ENCODE data around the gene CROCC2. TPM values are rescaled to one million over a fixed set of nuclear protein-coding genes. Genes with fewer than 3 reads are reported as not detected.

Gene CROCC2
- total RNA-seq, result 1 to 10 TPM in 2 of 4 donors, under 1 TPM in 1, not detected in 1; 0.79 to 2.6 (median 1.8) TPM

- Histone ChIP-seq H3K27me3 (no peaks in the 10 kb centered on the region), H3K4me1 (no peaks in the 10 kb centered on the region), H3K36me3 (no peaks in the 10 kb centered on the region), H3K9me3 (no peaks in the 10 kb centered on the region), H3K27ac (no peak within 1 kb of the TSS), H3K4me3 (no peak within 1 kb of the TSS)
- intact Hi-C loops (cut with DNase I; ENCODE audit: low total_unique reads), result no loop called here
- no peak for DNase-seq
- TF ChIP-seq POLR2A (IDR thresholded peaks at IDR 0.05), result no peak
- no peak for TF ChIP-seq CTCF (IDR thresholded peaks at IDR 0.05)
Observed at GRCh38 chr2:240906141-240906910, at the start of gene CROCC2. Gene CROCC2, plus strand, starts transcription at chr2:240906336. Its CDS starts 178 bp downstream, at chr2:240906514.

- no peak for DNase-seq
- Histone ChIP-seq H3K9me3 (no peaks in the 10 kb centered on the region), H3K4me3 (no peak overlapping the region), H3K36me3 (no peaks in the 10 kb centered on the region), H3K4me1 (no peaks in the 10 kb centered on the region), H3K27me3 (no peaks in the 10 kb centered on the region), H3K27ac (no peak overlapping the region)
- intact Hi-C loops (cut with DNase I; ENCODE audit: low total_unique reads), result no loop called here
- TF ChIP-seq POLR2A (IDR thresholded peaks at IDR 0.05) (no peak), CTCF (IDR thresholded peaks at IDR 0.05) (no peak)
Observed at GRCh38 chr2:240857039-240858008, 48.8 kb upstream of the CROCC2 start.

GRCh38 chr2:240858321-240858720 is 47.8 kb upstream of the CROCC2 start:
- TF ChIP-seq POLR2A (IDR thresholded peaks at IDR 0.05) (no peak), CTCF (IDR thresholded peaks at IDR 0.05) (no peak)
- no peak for DNase-seq
- H3K4me1 ChIP-seq, result no peaks in the 10 kb centered on the region
- H3K4me3 ChIP-seq, result no peak overlapping the region
- no peaks in the 10 kb centered on the region for H3K9me3 ChIP-seq
- no peak overlapping the region for H3K27ac ChIP-seq
- H3K36me3 ChIP-seq, result no peaks in the 10 kb centered on the region
- intact Hi-C loops (cut with DNase I; ENCODE audit: low total_unique reads), result no loop called here
- no peaks in the 10 kb centered on the region for H3K27me3 ChIP-seq

- Histone ChIP-seq H3K9me3 (no peaks in the 10 kb centered on the region), H3K27me3 (no peaks in the 10 kb centered on the region), H3K4me1 (no peaks in the 10 kb centered on the region), H3K27ac (no peak overlapping the region), H3K4me3 (no peak overlapping the region), H3K36me3 (no peaks in the 10 kb centered on the region)
- no peak for TF ChIP-seq POLR2A (IDR thresholded peaks at IDR 0.05)
- TF ChIP-seq CTCF (IDR thresholded peaks at IDR 0.05), result no peak
- intact Hi-C loops (cut with DNase I; ENCODE audit: low total_unique reads), result no loop called here
- no peak for DNase-seq
Observed at GRCh38 chr2:240858871-240859270, 47.3 kb upstream of the CROCC2 start.

- H3K27me3 ChIP-seq, result no peaks in the 10 kb centered on the region
- H3K4me1 ChIP-seq, result no peaks in the 10 kb centered on the region
- no peaks in the 10 kb centered on the region for H3K36me3 ChIP-seq
- no peak for TF ChIP-seq CTCF (IDR thresholded peaks at IDR 0.05)
- TF ChIP-seq POLR2A (IDR thresholded peaks at IDR 0.05), result no peak
- H3K27ac ChIP-seq, result no peak overlapping the region
- H3K4me3 ChIP-seq, result no peak overlapping the region
- no peaks in the 10 kb centered on the region for H3K9me3 ChIP-seq
- intact Hi-C loops (cut with DNase I; ENCODE audit: low total_unique reads), result no loop called here
- DNase-seq, result no peak
Observed at GRCh38 chr2:240861547-240861946, 44.6 kb upstream of the CROCC2 start.
